Activated CD8-positive, alpha-beta T cell treated with anti-CD3 and anti-CD28 coated beads for 36 hours (primary cell): ENCODE data around the gene TMEM252. TPM values are rescaled to one million over a fixed set of nuclear protein-coding genes. Genes with fewer than 3 reads are reported as not detected.

Experiments used
- ATAC-seq: fragments of 200-7000 bp; cut with Tn5 transposase; one replicate; pipeline ENCODE4 v1.10.0; 2021; ENCODE audit warnings: mild to moderate bottlenecking, moderate library complexity
- CTCF ChIA-PET: fragments of 350-600 bp; sonication (Branson Sonifier 250); formaldehyde crosslinking; loops from one replicate; lab custom pipeline; 2021; ENCODE audit warnings: antibody characterized with exemption; lab: Charles Lee
- POLR2A ChIA-PET: fragments of 350-600 bp; sonication (Branson Sonifier 250); formaldehyde crosslinking; loops from one replicate; lab custom pipeline; 2021; ENCODE audit warnings: antibody characterized with exemption; lab: Charles Lee
- DNase-seq: peaks from one replicate; pipeline ENCODE4 v3.0.0-alpha.2; 2020
- H3K27ac Mint-ChIP-seq: one replicate; pipeline ENCODE4 v1.8.0; 2021; ENCODE audit warnings: mild to moderate bottlenecking, mixed read lengths
- H3K27me3 Mint-ChIP-seq: one replicate; pipeline ENCODE4 v1.8.0; 2021; ENCODE audit warnings: mixed read lengths
- H3K36me3 Mint-ChIP-seq: one replicate; pipeline ENCODE4 v1.8.0; 2021; ENCODE audit warnings: low read depth, mixed read lengths
- H3K4me1 Mint-ChIP-seq: one replicate; pipeline ENCODE4 v1.8.0; 2021; ENCODE audit warnings: low read depth, mixed read lengths
- H3K4me3 Mint-ChIP-seq: one replicate; pipeline ENCODE4 v1.8.0; 2021; ENCODE audit warnings: mild to moderate bottlenecking, moderate library complexity, mixed read lengths
- H3K9me3 Mint-ChIP-seq: one replicate; pipeline ENCODE4 v1.8.0; 2021; ENCODE audit warnings: mixed read lengths
- intact Hi-C: fragments of 100-400 bp; cut with micrococcal nuclease; formaldehyde crosslinking; loops from one replicate; pipeline ENCODE4 v1.10.0; 2022
- total RNA-seq, 2 experiments: library from RNA; stranded (reverse); gene quantifications; one replicate each; pipeline ENCODE4 v1.2.3, GENCODE V29; 2021
- TF ChIP-seq, protein P1 (sequence below): fragments of 200-600 bp; IDR thresholded peaks from one replicate; pipeline ENCODE4 v1.8.0; 2022; ENCODE audit warnings: antibody characterized with exemption, mild to moderate bottlenecking

The TMEM252 gene
- total RNA-seq, 2 experiments from 2014 or later = not detected

DNA sequence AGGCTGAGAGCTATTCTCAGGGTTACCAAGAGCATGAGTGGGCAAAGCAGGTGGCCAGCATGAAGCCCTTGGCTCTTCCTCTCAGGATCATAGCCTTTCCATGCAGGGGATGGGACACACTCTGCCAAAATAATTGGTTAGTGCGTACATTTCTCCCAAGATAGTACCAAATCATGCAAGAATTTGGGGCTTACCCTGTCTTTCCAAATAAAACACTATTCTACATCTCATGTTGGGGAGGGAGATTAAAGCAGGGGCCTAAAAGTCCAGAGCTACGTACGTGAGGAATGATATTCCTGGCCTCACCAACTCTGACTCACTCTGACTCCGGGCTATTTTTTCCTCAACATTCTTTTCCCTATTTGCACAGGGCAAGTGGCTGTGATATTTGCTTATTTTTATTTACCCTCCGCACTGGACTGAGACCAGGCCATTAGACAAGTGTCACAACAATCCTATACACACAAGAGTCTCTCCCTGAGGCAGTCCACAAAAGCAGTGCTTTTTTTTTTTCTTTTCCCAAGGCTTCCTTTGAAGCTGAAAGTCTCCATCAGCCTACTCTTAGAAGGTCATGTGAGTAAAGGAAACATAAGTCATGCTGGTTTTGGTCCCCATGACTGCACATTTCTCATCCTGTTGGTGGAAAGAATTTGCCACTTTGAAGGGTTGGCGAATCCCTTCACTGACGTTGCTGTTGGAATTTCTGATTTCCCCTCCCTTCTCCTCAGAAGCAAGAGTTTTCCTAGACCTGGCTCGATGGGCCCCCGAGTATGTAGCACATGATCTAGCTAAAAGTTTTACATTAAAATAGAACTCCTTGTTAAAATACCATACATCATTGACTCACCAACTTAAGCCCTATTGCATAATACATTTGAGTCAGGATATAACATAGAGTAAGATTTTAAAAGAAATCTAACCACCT is 40.0 kb downstream of the TMEM252 start:
- Mint-ChIP-seq H3K9me3 (no peaks in the 10 kb centered on the region), H3K36me3 (no peaks in the 10 kb centered on the region), H3K4me3 (no peak overlapping the region), H3K27ac (no peak overlapping the region), H3K4me1 (no peaks in the 10 kb centered on the region), H3K27me3 (peaks cover 12% of the 10 kb centered on the region)
- ChIA-PET POLR2A (no interaction called here), CTCF (no interaction called here)
- TF ChIP-seq, protein P1, sequence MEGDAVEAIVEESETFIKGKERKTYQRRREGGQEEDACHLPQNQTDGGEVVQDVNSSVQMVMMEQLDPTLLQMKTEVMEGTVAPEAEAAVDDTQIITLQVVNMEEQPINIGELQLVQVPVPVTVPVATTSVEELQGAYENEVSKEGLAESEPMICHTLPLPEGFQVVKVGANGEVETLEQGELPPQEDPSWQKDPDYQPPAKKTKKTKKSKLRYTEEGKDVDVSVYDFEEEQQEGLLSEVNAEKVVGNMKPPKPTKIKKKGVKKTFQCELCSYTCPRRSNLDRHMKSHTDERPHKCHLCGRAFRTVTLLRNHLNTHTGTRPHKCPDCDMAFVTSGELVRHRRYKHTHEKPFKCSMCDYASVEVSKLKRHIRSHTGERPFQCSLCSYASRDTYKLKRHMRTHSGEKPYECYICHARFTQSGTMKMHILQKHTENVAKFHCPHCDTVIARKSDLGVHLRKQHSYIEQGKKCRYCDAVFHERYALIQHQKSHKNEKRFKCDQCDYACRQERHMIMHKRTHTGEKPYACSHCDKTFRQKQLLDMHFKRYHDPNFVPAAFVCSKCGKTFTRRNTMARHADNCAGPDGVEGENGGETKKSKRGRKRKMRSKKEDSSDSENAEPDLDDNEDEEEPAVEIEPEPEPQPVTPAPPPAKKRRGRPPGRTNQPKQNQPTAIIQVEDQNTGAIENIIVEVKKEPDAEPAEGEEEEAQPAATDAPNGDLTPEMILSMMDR = no peak
- no peak for ATAC-seq
- no peak for DNase-seq
- intact Hi-C loops = no loop called here

DNA sequence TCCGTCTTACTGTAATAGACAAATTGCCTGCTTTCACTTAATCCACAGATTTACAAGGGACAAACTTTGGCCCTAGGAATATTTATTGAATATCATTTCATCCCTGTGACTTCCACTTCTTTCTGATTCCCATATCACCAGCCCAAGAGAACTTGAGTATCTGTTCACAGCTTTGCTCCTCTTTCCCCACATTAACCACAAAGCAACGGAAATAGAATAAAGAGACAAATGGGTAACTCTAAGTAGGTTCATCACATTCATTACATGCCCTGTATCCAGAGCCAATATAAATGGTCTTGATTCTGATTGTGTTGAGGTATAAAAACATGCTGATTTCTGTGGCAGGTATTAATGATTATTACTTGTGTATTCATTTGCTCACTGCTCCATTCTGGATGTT is 41.9 kb downstream of the TMEM252 start:
- no peaks in the 10 kb centered on the region for H3K36me3 Mint-ChIP-seq
- no peaks in the 10 kb centered on the region for H3K9me3 Mint-ChIP-seq

DNA sequence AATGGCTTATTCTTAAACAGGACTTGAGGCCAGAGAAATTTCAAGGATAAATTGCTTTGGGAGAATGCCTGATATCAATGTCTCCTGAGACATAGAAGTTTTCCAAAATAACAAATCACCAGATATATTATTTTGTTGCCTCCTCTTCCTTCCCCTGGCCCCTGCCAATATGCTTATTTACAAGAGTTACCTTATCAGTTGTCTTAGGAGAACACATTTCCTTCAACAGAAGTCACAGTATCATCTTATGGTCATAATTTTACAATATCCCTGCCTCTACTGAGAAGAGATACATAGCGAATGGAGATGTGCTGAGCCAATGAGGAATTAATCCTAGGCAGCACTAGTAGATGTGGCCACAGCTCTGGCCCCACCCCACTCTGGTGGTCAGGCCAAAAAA is 43.1 kb downstream of the TMEM252 start:
- H3K9me3 Mint-ChIP-seq = no peaks in the 10 kb centered on the region
- POLR2A ChIA-PET = no interaction called here
- no peak for ATAC-seq
- no peaks in the 10 kb centered on the region for H3K36me3 Mint-ChIP-seq
- H3K4me3 Mint-ChIP-seq = no peak overlapping the region
- peaks cover 15% of the 10 kb centered on the region for H3K27me3 Mint-ChIP-seq
- no peaks in the 10 kb centered on the region for H3K4me1 Mint-ChIP-seq
- intact Hi-C loops = no loop called here
- DNase-seq = no peak
- CTCF ChIA-PET = interaction anchor here (1.5 kb wide), 1 partner anchor 426 kb away, joined by 4 read pairs; no protein-coding TSS in a partner anchor
- no peak overlapping the region for H3K27ac Mint-ChIP-seq
- TF ChIP-seq, protein P1 = no peak

More for the DNA sequence above, 41.9 kb downstream of the TMEM252 start:
- ATAC-seq (no peak), DNase-seq (no peak)
- Mint-ChIP-seq H3K4me3 (no peak overlapping the region), H3K4me1 (no peaks in the 10 kb centered on the region), H3K27me3 (peaks cover 12% of the 10 kb centered on the region), H3K27ac (no peak overlapping the region)
- intact Hi-C loops = no loop called here
- ChIA-PET POLR2A (no interaction called here), CTCF (no interaction called here)
- TF ChIP-seq, protein P1 = no peak

DNA sequence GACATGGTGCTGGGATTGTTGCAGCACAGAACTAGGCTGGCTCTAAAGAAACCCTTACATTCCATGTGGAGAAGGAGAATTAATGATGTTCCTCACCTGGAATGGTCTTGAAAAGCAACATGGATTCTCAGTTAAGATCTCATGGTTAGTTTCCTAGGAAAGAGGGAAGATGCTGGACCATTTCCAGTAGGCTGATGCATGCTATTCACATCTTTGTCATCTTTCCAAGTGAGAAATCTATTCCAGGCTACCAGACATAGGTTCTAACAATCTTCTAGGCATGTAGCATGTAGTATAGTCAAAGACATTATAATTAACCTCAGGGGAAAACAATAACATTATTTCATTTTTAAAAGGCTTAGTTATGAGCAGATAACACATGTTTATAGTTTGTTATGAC is 44.3 kb downstream of the TMEM252 start:
- CTCF ChIA-PET = no interaction called here
- TF ChIP-seq, protein P1 = no peak
- intact Hi-C loops = no loop called here
- no peak overlapping the region for H3K27ac Mint-ChIP-seq
- H3K9me3 Mint-ChIP-seq = no peaks in the 10 kb centered on the region
- POLR2A ChIA-PET = no interaction called here
- H3K27me3 Mint-ChIP-seq = peaks cover 17% of the 10 kb centered on the region
- ATAC-seq (no peak), DNase-seq (no peak)
- no peaks in the 10 kb centered on the region for H3K4me1 Mint-ChIP-seq
- H3K36me3 Mint-ChIP-seq = no peaks in the 10 kb centered on the region
- H3K4me3 Mint-ChIP-seq = no peak overlapping the region

DNA sequence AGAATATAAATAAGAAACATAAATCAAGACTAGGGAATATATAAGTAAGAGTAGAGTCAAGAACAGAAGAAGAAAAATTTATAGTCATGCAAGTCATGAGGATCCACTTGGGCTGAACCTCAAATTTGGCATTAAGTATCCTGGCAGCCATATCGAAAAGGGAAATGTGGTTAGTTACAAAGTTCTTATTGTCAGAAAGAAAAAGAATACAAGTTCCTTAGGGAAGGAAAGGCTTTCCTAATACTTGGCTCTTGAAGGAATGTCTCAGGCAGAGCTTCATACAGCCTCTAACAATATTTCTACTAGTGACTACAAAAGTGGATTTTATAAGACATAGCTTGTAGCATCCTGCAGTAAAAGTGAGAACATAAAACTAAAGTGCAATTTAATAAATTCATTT is 45.4 kb downstream of the TMEM252 start:
- Mint-ChIP-seq H3K36me3 (no peaks in the 10 kb centered on the region), H3K4me3 (no peak overlapping the region), H3K4me1 (no peaks in the 10 kb centered on the region), H3K27ac (no peak overlapping the region), H3K9me3 (no peaks in the 10 kb centered on the region), H3K27me3 (peaks cover 17% of the 10 kb centered on the region)
- intact Hi-C loops = no loop called here
- DNase-seq = no peak
- ChIA-PET POLR2A (no interaction called here), CTCF (interaction anchor here (1.8 kb wide), 1 partner anchor 12 kb away, joined by 7 read pairs; no protein-coding TSS in a partner anchor)
- TF ChIP-seq, protein P1 = no peak
- no peak for ATAC-seq
